IPS DF 19.7 (cell line): ENCODE results near the gene ANKRD33B.

Experiments used
- DNase-seq: peaks from one replicate; pipeline ENCODE4 v3.0.0-alpha.2; 2013; ENCODE audit warnings: low read depth, low spot score

Gene ANKRD33B

DNA sequence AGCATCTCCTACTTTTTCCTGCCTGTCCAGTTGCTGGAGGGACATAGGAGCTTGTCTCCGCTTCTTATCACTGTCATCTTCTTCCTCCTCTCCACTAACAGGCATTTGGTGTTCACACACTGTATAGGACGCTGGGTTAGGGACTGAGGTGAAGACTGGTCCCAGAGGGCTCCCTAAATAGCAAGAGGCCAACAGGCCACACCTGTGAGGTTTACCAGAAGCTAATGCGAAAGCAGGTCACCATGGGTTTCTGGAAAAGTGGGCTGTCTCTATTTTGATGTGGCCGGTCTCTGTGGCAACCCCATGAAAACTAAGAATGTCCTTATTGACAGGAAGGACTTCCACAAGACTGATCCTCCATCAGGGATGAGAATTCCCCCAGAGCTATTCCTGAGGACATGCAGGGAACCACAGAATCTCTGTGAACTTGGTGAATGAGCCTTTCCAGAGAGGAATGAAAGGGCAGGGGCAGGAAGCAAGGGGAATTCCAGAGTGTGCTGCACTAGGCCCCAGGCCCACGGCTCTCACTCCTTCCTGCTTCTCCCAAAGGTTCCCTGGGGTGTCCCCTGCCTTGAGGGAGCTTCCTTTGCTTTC is 135.5 kb downstream of the ANKRD33B start:
- no peak for DNase-seq

DNA sequence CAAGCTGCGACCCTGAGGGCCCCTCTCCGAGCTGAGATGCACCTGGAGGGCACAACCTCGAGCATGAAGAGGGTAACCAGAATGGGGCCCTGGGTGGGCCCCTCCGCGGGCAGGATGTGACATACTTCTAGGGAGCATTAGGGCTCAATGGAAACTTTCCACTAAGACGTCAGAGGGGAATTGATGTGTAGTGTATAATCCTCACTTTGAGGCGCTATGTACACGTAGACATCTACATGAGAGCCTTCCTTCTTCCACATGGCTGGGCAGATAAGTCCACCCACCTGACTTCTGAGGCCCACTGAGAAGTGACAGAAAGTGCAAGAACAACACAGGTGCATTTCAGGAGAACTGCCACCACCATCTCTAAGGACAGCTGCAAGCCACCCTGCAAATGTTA is 136.1 kb downstream of the ANKRD33B start:
- no peak for DNase-seq

DNA sequence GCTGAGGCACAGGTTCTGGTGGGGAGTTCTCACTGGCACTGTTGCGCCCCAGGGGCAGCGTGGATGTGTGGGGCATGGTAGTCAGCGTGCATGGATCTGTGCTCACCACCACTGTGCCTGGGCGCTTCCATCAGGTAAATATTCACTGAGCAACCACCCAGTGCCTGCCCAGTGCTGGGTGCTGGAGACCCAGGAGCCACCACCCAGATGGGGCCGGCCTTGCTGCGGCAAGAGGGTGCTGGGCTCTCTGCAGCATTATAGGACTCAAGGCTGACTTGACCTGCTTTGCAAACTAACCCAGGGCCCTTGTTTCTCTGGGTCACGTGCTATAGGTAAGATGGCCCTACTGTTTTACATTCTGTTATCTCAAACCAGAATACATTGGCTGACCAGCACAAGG is 136.6 kb downstream of the ANKRD33B start:
- DNase-seq: no peak

DNA sequence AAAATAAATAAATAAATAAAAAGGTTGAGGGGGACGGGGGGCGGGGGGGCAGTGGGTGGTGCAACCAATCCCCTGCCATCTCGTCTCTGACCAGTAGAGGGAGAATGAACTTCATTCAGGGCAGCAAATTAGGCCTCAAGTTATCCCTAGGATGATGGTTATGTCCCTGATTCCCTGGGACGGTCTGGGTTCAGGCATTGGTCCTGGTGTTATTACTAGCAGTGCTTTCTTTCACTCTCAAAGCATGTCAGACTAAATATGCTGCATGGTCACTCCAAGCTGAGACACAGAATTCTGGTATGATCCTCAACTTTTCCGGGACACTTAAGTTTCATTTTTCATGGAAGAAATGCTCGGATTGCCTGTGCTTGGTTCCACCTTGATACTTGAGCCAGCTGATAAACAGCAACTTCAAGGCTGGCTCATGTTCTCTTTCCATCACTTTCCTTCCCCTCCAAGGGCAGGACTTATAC is 137.7 kb downstream of the ANKRD33B start:
- no peak for DNase-seq

DNA sequence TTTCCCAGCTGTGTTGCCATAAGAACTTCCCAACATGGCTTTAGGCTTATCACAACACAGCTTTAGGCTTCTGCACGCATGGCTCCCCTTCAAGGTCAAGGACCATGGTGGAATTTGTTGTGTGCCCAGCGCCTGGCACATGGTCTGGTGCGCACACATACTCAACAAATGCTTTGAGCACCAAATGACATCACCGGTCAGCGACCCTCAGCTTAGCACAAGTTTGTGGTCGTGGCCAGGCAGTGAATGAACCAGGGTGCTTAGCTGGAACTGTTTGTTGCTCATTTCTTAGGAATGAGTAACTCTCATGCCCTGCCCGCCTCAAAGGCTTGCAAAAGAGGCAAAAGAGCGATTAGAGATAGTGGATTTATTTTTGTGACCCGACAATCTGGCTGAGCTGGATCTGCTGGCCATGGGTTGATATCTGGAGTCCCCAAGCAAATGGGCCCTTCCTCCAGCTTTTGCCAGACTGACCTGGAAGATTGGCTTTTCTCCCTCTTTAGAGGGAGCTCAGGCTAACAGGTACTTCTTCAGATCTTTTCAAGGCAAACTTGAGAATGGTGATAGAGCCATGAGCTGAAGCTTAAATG is 138.3 kb downstream of the ANKRD33B start:
- no peak for DNase-seq

DNA sequence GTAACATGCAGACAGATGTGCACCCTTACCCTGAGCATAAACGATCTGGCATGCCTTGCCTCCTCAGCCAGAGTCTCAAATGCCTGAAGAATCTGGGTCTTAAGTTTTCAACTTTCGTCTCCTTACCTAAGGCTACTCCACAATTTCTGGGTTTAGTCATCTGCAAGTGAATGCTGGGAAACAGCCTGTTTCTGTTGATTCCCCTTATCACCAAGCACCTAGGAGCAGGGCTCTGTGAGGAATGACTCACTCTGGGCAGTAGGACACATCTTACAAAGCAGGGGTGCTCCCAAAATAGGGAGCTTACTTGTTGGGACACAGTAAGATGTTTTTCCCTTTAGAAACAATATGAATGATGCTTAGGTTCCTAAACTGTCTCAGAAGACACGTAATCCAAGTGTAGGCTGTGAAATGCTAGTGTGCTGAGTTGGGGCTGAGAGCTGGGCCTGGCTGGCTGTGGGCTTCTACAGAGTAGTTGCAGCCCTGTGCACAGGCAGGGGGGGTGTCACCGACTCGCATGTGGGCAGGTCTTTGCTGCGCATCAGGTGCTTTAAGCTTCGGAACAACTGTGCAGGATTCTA is 139.1 kb downstream of the ANKRD33B start:
- DNase-seq: no peak

DNA sequence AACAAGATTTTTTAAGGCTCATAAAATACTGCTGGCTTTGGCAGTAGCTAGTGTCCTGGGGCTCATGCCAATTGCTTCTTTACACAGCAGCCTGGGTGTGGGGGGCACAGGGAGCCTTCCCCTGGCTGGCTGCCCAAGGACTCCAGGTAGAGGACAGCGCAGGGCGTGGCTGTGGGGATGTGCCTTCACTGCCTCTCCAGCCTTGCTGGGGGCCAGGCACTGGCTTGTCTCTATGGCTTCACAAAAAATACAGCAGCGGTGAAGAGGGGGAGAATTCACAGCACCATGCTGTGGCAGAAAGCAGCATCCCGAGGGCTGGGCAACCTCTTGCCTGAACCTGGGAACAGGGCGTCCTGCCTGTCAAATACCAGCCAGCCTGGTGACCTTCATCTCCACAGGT is 139.8 kb downstream of the ANKRD33B start:
- no peak for DNase-seq

DNA sequence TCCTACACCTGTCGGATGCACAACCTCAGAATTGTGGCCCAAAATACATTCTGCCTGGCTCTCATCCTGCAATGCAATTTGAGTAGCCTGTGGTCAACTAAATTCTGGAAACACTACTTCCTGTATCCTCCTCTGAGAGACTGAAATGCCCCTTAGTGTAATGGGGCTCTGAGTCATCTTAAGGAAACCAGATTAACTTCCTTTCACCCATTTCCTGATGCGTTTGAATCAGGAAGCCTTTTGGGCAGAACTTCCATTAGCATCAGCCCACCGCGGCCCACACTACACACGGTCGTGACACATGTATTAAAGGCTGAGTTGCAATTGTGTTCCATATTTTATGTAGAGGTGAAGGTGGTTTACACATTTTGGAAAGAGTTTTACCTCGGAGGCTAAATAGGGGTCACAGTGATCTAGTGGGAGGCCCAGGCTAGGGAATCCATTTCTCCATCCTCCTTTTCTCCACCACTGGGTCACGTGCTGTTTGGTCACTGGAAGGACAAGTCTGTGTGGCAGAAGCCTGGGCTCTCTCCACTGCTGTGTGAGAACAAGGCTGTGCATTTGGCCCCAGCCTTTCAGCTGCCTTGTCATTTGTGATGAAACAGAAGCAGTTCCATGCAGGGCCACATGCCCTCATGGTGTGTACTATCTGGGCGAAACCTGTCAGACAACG is 141.2 kb downstream of the ANKRD33B start:
- DNase-seq: no peak

DNA sequence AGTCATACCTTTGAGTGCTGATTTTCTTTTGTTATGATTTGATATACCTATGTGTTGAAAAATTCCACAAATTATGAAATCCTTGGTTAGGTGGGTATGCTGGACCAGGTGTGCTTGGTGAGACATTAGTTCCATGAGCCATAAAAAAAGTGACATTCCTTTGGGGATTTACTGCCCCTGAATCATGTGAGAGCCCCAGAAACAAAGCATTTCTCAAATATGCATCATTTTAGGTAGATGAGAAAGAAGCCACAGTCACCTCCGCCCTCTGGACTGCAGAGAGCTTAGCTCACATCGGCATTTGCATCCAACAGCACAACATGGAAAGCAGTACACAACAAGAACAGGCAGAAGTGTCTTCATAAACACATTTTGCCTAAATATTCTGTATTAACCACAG is 141.9 kb downstream of the ANKRD33B start:
- DNase-seq: no peak

DNA sequence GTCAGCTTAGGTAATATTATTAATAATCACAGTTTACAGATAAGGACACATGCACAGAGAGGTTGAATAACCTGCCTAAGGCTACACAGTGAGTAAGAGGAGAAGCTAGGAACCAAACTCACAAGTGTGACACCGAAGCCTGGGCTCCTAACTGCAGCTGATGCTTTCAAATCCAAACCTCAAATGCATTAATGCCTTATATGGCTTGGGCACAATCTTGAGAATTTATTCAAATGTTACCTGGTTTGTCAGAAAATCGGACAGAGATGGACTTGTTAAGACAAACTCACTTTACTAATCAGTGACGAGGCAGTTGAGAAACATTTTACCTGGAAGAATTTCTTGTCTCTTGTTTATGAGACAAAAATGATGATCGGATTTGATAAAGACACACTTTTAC is 142.5 kb downstream of the ANKRD33B start:
- DNase-seq: no peak
